DMS 273 (cell line): ENCODE results near the gene MSANTD7.
A peak's percentile ranks its signal among the peaks of the same experiment; 100 is the strongest.

ENCODE experiments used
- DNase-seq: peaks from one replicate; lab custom pipeline; 2025; ENCODE audit not compliant: unreplicated experiment; lab: John Stamatoyannopoulos, UW

Gene MSANTD7

GRCh38 chr10:14879928-14880193 lies 41.8 kb downstream of the MSANTD7 start:
- peak; percentile 19 for DNase-seq

GRCh38 chr10:14880229-14880628 lies 42.1 kb downstream of the MSANTD7 start:
- peak; percentile 19 for DNase-seq

GRCh38 chr10:14884082-14884481 lies 46.0 kb downstream of the MSANTD7 start:
- no peak for DNase-seq
